Progenitor cell of endocrine pancreas (in vitro differentiated cells): ENCODE data around the gene OPRL1. TPM values are rescaled to one million over a fixed set of nuclear protein-coding genes. Genes with fewer than 3 reads are reported as not detected.
A peak's percentile ranks its signal among the peaks of the same experiment; 100 is the strongest.

Source experiments
- DNase-seq: peaks from one replicate; pipeline ENCODE4 v3.0.0; 2021; ENCODE audit warnings: low spot score; ENCODE audit not compliant: unreplicated experiment
- H3K27ac Mint-ChIP-seq: 2 replicates; pipeline ENCODE4 v1.8.0; 2021; ENCODE audit warnings: mild to moderate bottlenecking, moderate library complexity, mixed read lengths
- H3K27me3 Mint-ChIP-seq: 2 replicates; pipeline ENCODE4 v1.8.0; 2021; ENCODE audit warnings: mixed read lengths
- H3K36me3 Mint-ChIP-seq: 2 replicates; pipeline ENCODE4 v1.8.0; 2022; ENCODE audit warnings: mixed read lengths; ENCODE audit not compliant: insufficient read depth
- H3K4me1 Mint-ChIP-seq: 2 replicates; pipeline ENCODE4 v1.8.0; 2021; ENCODE audit warnings: low read depth, mixed read lengths
- H3K4me3 Mint-ChIP-seq: 2 replicates; pipeline ENCODE4 v1.8.0; 2021; ENCODE audit warnings: low read depth, mild to moderate bottlenecking, moderate library complexity, mixed read lengths
- H3K9me3 Mint-ChIP-seq: 2 replicates; pipeline ENCODE4 v1.8.0; 2021; ENCODE audit warnings: low read depth, mixed read lengths
- total RNA-seq: library from RNA; stranded (reverse); gene quantifications from 2 replicates; pipeline ENCODE4 v1.2.1, GENCODE V29; 2021
- TF ChIP-seq, protein P1 (sequence below): fragments of 200-600 bp; sonication (generic); IDR thresholded peaks from one replicate; pipeline ENCODE4 v1.5.0; 2021; ENCODE audit warnings: antibody characterized with exemption, mild to moderate bottlenecking; ENCODE audit not compliant: unreplicated experiment

The OPRL1 gene
- total RNA-seq, 1 donor from 2014 or later, result 1.5 TPM

DNA sequence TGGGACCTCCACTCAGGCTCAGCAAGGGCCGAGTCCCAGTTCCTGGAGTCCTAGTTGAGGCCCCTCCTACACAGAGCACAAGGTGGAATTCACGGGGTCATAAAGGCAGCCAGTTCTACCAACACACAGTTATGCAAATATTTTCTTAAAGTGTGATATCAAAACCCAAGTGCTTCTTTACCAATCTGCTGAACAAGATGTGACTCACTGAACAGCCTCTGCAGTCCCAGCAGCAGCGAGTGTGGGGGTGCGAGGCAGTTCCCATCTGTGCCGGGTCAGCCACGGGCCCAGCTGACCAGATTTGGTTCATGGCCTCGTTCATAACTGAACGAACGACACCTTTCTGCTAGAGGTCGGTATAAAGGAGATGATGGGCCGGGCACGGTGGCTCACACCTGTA is 21.3 kb upstream of the OPRL1 start:
- H3K4me3 Mint-ChIP-seq, result no peak overlapping the region
- TF ChIP-seq, protein P1, sequence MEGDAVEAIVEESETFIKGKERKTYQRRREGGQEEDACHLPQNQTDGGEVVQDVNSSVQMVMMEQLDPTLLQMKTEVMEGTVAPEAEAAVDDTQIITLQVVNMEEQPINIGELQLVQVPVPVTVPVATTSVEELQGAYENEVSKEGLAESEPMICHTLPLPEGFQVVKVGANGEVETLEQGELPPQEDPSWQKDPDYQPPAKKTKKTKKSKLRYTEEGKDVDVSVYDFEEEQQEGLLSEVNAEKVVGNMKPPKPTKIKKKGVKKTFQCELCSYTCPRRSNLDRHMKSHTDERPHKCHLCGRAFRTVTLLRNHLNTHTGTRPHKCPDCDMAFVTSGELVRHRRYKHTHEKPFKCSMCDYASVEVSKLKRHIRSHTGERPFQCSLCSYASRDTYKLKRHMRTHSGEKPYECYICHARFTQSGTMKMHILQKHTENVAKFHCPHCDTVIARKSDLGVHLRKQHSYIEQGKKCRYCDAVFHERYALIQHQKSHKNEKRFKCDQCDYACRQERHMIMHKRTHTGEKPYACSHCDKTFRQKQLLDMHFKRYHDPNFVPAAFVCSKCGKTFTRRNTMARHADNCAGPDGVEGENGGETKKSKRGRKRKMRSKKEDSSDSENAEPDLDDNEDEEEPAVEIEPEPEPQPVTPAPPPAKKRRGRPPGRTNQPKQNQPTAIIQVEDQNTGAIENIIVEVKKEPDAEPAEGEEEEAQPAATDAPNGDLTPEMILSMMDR, result no peak
- DNase-seq, result no peak
- H3K27ac Mint-ChIP-seq, result no peak overlapping the region
- no peaks in the 10 kb centered on the region for H3K9me3 Mint-ChIP-seq
- H3K27me3 Mint-ChIP-seq, result peaks cover 9% of the 10 kb centered on the region
- H3K4me1 Mint-ChIP-seq, result peaks cover 11% of the 10 kb centered on the region
- no peaks in the 10 kb centered on the region for H3K36me3 Mint-ChIP-seq

DNA sequence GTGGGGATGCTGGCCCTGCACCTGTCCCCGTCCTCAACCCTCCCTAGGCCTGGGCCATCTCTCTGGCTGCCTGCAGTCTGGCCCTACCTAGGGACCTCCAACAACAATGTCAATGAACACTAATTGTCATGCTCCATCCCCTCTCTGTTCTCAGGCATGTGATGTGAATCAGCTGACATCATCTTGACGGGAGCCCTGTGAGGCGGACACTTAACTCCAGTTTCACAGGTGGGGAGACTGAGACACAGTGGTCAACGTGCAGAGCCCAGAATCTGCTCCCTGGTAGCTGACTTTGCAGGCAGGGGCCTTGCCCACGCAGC is 17.6 kb upstream of the OPRL1 start:
- H3K36me3 Mint-ChIP-seq, result no peaks in the 10 kb centered on the region
- H3K9me3 Mint-ChIP-seq, result no peaks in the 10 kb centered on the region
- peaks cover 20% of the 10 kb centered on the region for H3K4me1 Mint-ChIP-seq
- peak overlapping the region; percentile 84 for H3K27ac Mint-ChIP-seq
- TF ChIP-seq, protein P1, result no peak
- no peak for DNase-seq
- no peaks in the 10 kb centered on the region for H3K27me3 Mint-ChIP-seq
- H3K4me3 Mint-ChIP-seq, result peak overlapping the region; percentile 86

DNA sequence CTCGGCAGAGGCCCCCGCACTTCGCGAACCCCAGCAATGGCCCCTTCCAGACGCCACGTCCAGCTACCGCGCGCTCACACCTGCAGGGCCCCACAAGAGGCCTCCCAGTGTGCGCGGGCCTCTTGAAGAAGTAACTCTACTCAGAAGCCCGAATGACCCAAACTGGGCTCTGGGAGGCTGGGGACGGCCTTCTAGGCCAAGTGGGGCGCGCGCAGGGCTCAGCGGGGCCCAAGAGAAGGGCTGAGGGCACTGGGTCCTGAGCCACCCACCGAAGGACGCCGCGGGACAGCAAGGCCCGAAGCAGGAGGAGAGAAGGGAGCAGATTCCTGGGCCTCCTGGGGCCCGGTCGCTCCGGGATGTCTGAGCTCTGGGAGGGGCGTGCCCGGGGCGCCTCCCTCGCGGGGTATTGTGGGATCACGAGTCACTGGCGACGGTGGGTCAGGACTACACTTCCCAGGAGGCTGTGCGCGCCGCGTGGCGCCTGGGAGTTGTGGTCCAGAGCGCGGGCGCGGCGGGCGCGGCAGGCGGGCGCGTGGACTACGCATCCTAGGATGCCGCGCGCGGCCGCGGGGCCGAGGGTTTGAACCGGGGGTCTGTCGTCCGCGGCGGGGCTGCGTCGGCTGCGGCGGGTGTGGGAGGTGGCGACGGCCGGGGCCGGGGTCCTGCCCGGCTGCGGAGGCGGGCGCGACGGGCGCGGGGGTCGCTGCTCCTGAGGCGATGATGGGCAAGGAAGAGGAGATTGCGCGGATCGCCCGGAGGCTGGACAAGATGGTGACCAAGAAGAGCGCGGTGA is 17.1 kb upstream of the OPRL1 start, which contains the start of gene TCEA2:
Gene TCEA2 (plus strand): TSS at position 603 of the 793 bp plus-strand sequence. CDS start 115 bp downstream, at position 718.
- Mint-ChIP-seq H3K4me3 (peak within 1 kb of the TSS; percentile 86), H3K27me3 (no peaks in the 10 kb centered on the region), H3K4me1 (peaks cover 18% of the 10 kb centered on the region), H3K36me3 (no peaks in the 10 kb centered on the region), H3K9me3 (no peaks in the 10 kb centered on the region), H3K27ac (peak within 1 kb of the TSS; percentile 84)
- TF ChIP-seq, protein P1, result no peak
- peak; percentile 94 for DNase-seq

DNA sequence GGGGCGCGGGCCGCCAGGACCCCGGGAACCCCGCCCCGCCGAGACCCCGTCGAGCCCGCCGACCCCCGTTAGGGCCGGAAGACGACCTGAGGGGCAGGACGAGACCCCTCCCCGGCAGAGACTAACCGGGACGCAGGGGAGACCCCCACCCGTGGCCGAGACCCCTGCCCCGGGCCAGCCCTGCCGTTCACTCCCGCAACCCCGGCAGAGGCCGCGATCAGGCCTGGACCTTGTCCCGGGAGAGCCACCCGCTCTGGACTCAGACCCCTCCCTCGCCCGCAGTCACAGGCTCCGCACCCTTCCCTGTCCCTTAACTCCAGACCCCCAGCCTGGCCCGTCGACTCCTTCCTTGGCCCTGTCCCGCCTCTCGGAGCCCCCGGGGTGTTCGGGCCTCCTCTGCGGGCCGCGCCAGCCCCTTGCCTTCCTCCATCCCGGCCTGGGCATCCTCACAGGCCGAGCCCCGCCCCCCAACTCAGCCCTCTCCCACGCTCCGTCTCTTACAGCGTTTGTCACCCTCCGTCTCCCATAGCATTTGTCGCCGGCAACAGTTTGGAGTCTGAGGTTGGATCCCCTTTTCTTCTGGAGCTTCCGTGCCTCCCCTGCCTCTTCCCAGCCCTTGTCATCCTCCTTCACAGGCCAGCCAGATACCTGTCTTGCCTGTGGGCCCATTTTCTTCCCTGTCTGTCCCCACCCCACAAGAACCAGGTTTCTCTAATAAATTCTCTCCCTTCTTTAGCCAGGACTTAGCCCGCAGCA is 16.3 kb upstream of the OPRL1 start:
- no peak overlapping the region for H3K27ac Mint-ChIP-seq
- no peaks in the 10 kb centered on the region for H3K9me3 Mint-ChIP-seq
- peak overlapping the region; percentile 86 for H3K4me3 Mint-ChIP-seq
- H3K27me3 Mint-ChIP-seq, result no peaks in the 10 kb centered on the region
- H3K36me3 Mint-ChIP-seq, result no peaks in the 10 kb centered on the region
- DNase-seq, result no peak
- TF ChIP-seq, protein P1, result no peak
- peaks cover 15% of the 10 kb centered on the region for H3K4me1 Mint-ChIP-seq

DNA sequence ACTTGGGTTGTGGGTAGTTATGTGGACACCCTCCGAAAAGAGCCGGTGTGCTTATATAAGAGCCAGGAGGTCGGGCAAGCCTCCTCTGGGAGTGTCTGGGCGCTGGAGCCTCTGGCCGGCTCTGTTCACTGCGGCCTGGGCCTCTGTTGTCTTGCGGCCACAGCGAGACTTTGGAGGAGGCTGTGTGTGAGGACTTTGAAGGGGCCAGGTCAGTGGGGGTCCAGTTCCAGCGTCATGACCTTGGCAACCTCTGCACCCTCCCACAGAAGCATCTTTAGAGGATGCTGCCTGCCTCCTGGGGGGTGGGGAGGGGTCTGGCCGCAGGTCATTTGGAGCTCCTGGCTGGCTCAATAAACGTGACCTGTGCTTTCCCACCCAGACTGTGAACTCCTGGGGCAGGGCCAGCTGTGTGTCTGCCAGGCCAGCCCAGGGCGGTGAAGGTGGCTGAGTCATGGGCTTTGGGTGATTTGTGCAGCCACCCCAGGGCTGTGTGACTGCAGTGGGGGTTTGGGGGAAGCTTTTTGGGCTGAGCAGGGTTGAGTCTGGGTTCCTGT is 15.7 kb upstream of the OPRL1 start:
- DNase-seq, result no peak
- Mint-ChIP-seq H3K27me3 (no peaks in the 10 kb centered on the region), H3K4me3 (peak overlapping the region; percentile 86), H3K27ac (no peak overlapping the region), H3K36me3 (no peaks in the 10 kb centered on the region), H3K9me3 (no peaks in the 10 kb centered on the region), H3K4me1 (peaks cover 15% of the 10 kb centered on the region)
- TF ChIP-seq, protein P1, result no peak
